ENCODE results near the gene MRTFB.

GRCh38 chr16:14302031-14302398, 230.9 kb downstream of the MRTFB start:
- TF ChIP-seq CTCF (IDR thresholded peaks at IDR 0.05) (no peak), POLR2A (IDR thresholded peaks at IDR 0.05) (no peak), EP300 (IDR thresholded peaks at IDR 0.05) (no peak)

Measured in stomach (tissue), 4 donors.